Measurements from ENCODE around the gene FKBP8. TPM values are rescaled to one million over a fixed set of nuclear protein-coding genes. Genes with fewer than 3 reads are reported as not detected.

Gene FKBP8
- total RNA-seq, 4 donors from 2014 or later: 408 to 436 (median 418) TPM

DNA sequence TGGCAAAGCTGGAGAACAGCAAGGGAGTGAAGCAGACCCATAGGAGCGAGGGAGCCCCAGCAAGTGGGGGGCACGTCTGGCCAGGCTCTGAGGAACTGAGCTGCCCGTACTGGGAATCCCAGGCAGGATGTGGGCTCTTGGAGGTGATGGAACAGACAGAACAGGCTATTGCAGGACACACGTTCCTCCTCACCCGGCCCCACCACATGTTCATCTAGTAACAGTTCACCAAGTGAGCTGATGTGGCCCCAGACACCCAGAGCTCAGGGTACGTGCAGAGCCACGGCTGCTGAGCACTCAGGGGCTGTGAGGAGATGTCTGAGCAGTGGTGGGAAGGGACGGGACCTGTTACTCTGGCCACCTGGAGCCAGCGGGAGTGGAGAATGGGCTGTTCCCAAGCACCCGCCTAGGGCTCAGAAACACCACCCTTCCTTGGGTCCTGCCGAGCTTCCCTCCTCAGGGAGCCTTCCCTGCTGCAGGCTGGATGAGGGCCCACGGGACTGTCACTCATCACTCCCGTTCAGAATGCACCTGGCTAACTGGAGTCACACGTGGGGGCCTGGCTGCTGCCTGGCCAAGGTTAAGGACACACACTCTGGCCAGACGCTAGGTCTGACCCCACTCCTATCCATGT, 39.9 kb downstream of the FKBP8 start:
- Histone ChIP-seq H3K4me1 (peaks cover 4 to 100% (median 97%) of the 10 kb centered on the region in 3 donors), H3K27me3 (no peaks in the 10 kb centered on the region), H3K27ac (peak overlapping the region in 3 of 4 donors; percentile 63 to 69 (median 68)), H3K9me3 (no peaks in the 10 kb centered on the region), H3K36me3 (no peaks in the 10 kb centered on the region), H3K4me3 (no peak overlapping the region)
- WGBS, 2 donors (ENCODE audit: low coverage in 1 of 2): 53% methylated on average over 6 of the region's 15 CpGs; no CpG with 5 or more reads in 1 of the 2 donors
- no peak for ATAC-seq
- TF ChIP-seq POLR2A (IDR thresholded peaks at IDR 0.05): no peak
- TF ChIP-seq POLR2AphosphoS5 (IDR thresholded peaks at IDR 0.05): no peak
- no peak for TF ChIP-seq EP300 (IDR thresholded peaks at IDR 0.05)
- TF ChIP-seq, protein P1, sequence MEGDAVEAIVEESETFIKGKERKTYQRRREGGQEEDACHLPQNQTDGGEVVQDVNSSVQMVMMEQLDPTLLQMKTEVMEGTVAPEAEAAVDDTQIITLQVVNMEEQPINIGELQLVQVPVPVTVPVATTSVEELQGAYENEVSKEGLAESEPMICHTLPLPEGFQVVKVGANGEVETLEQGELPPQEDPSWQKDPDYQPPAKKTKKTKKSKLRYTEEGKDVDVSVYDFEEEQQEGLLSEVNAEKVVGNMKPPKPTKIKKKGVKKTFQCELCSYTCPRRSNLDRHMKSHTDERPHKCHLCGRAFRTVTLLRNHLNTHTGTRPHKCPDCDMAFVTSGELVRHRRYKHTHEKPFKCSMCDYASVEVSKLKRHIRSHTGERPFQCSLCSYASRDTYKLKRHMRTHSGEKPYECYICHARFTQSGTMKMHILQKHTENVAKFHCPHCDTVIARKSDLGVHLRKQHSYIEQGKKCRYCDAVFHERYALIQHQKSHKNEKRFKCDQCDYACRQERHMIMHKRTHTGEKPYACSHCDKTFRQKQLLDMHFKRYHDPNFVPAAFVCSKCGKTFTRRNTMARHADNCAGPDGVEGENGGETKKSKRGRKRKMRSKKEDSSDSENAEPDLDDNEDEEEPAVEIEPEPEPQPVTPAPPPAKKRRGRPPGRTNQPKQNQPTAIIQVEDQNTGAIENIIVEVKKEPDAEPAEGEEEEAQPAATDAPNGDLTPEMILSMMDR (IDR thresholded peaks at IDR 0.05): no peak

DNA sequence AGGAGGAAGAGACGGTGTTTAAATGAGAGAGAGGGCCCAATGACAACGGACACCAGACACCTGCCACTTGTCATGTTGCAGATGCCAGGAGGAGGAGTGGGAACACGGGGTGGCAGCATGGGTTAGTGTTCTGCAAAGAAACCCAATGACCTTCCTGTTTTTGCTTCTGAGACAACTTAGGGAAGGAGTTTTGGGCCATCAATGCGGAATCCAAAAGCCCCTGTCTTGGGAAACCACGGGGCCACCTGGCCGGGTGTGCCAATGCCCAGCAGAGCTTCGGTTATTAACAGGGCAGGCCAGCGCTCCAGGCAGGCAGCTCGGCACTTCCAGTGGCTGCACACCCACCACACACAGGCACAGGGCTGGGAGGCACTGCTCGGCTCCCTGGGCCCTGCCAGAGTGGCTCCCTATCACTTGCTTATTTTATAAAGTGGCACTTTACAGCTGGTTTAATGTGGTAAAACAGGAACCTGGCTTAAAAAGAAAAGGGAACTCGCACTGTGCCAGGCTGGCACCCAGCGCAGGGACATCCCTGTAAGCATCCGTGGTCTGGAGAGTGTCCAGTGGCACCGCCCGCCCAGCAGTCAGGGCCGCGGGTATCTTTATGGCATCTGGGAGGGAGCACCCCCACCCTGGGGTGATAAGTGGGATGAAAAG, 40.6 kb downstream of the FKBP8 start:
- Histone ChIP-seq H3K27ac (peak overlapping the region in 3 of 4 donors; percentile 63 to 69 (median 68)), H3K27me3 (no peaks in the 10 kb centered on the region), H3K36me3 (no peaks in the 10 kb centered on the region), H3K4me3 (no peak overlapping the region), H3K9me3 (no peaks in the 10 kb centered on the region), H3K4me1 (peaks cover 4 to 100% (median 90%) of the 10 kb centered on the region in 3 donors)
- WGBS, 2 donors (ENCODE audit: low coverage in 1 of 2): 50 to 80% methylated on average over 1 to 9 of the region's 17 CpGs
- TF ChIP-seq, protein P1 (IDR thresholded peaks at IDR 0.05): no peak
- TF ChIP-seq POLR2AphosphoS5 (IDR thresholded peaks at IDR 0.05): no peak
- TF ChIP-seq POLR2A (IDR thresholded peaks at IDR 0.05): no peak
- no peak for TF ChIP-seq EP300 (IDR thresholded peaks at IDR 0.05)
- peak; percentile 23 for ATAC-seq

DNA sequence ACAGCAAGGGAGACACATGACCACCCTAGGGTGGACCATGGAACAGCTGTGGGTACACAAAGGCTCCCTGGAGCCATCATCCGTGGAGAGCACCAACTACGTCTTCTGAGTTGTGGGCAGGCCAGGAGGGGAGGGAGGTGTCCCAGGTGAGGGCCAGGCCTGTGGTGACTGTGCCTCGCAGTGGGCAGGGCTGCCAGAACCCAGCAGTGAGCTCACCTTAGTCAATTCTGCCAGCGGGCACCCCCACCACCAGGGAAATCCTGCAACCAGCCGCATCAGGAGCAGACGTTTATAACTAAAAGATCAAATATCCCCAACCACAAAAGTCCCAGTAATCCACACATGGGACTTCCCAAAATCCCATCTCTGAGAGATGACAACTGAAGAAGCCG, 41.1 kb downstream of the FKBP8 start:
- no peak for ATAC-seq
- TF ChIP-seq POLR2AphosphoS5 (IDR thresholded peaks at IDR 0.05) (no peak), POLR2A (IDR thresholded peaks at IDR 0.05) (no peak), EP300 (IDR thresholded peaks at IDR 0.05) (no peak)
- TF ChIP-seq, protein P1 (IDR thresholded peaks at IDR 0.05): no peak
- H3K27ac ChIP-seq: peak overlapping the region in 3 of 4 donors; percentile 66 to 69 (median 68)
- H3K36me3 ChIP-seq: no peaks in the 10 kb centered on the region
- H3K4me3 ChIP-seq: no peak overlapping the region
- peaks cover 4 to 99% (median 85%) of the 10 kb centered on the region in 3 donors for H3K4me1 ChIP-seq
- no peaks in the 10 kb centered on the region for H3K27me3 ChIP-seq
- no peaks in the 10 kb centered on the region for H3K9me3 ChIP-seq
- WGBS, 2 donors (ENCODE audit: low coverage in 1 of 2): 50% methylated on average over 2 of the region's 7 CpGs; no CpG with 5 or more reads in 1 of the 2 donors

DNA sequence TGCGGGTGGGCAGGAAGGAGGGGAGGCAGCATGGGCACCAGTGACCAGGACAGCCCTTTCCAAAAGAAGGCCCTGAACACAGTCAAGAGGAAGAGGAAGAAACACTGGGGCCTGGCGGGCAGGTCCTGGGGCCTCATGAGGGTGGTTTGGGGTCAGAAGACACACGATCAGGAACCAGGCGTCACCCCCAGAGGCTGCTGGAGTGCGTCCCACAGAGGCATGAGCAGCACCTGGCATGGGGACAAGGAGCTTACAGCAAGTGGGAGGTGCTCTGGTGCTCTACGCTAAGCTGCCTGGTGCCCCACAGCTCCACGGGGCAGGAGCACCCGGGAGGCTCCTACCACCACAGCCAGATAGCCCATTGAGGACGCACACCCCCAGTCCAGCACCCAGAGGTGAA, 41.5 kb downstream of the FKBP8 start:
- WGBS, 2 donors (ENCODE audit: low coverage in 1 of 2): 30 to 36% methylated on average over 4 of the region's 9 CpGs
- TF ChIP-seq POLR2AphosphoS5 (IDR thresholded peaks at IDR 0.05) (peak; percentile 43), EP300 (IDR thresholded peaks at IDR 0.05) (no peak)
- Histone ChIP-seq H3K27me3 (no peaks in the 10 kb centered on the region), H3K27ac (peak overlapping the region in 3 of 4 donors; percentile 66 to 69 (median 68)), H3K36me3 (no peaks in the 10 kb centered on the region), H3K9me3 (no peaks in the 10 kb centered on the region), H3K4me3 (no peak overlapping the region), H3K4me1 (peaks cover 4 to 99% (median 82%) of the 10 kb centered on the region in 3 donors)
- ATAC-seq: peak; percentile 50

DNA sequence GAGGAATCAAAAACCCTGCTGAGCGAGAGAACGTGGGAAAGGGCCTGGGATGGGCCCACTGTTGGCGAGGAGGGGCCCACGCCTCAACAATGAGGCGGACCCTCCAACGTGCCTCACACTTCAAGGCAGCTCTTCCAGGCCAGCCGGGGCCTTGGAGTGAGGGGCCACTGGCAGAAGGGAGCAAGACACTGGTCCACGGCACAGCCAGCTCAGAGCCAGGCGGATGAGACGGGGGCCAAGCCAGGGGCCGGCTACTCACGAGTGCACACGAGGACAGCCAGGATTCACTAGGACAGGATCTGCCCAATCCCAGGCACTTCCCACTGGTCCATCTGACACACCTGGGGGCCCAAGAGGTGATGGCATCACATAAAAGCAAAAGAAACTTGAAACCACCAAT, 42.0 kb downstream of the FKBP8 start:
- Histone ChIP-seq H3K27ac (peak overlapping the region in 3 of 4 donors; percentile 66 to 69 (median 68)), H3K27me3 (no peaks in the 10 kb centered on the region), H3K9me3 (no peaks in the 10 kb centered on the region), H3K36me3 (no peaks in the 10 kb centered on the region), H3K4me1 (peaks cover 4 to 99% (median 82%) of the 10 kb centered on the region in 3 donors), H3K4me3 (no peak overlapping the region)
- ATAC-seq: no peak
- TF ChIP-seq EP300 (IDR thresholded peaks at IDR 0.05): no peak
- TF ChIP-seq, protein P1 (IDR thresholded peaks at IDR 0.05): no peak
- TF ChIP-seq POLR2A (IDR thresholded peaks at IDR 0.05): no peak
- no peak for TF ChIP-seq POLR2AphosphoS5 (IDR thresholded peaks at IDR 0.05)
- 85 to 93% methylated on average over 4 to 7 of the region's 13 CpGs for WGBS, 2 donors (ENCODE audit: low coverage in 1 of 2)
